HCT116 (cell line): ENCODE data around the gene TMEM82. TPM values are rescaled to one million over a fixed set of nuclear protein-coding genes. Genes with fewer than 3 reads are reported as not detected.

ENCODE experiments used
- ATAC-seq: fragments of 200-7000 bp; cut with Tn5 transposase; 2 replicates; pipeline ENCODE4 v1.9.1; 2020; ENCODE audit warnings: mild to moderate bottlenecking, moderate library complexity
- BruUV-seq: library from RNA; stranded (reverse); fragments of 400-500 nt; replicated peaks from 2 replicates; lab custom pipeline; 2021; lab: Mats Ljungman, UMichigan
- CTCF ChIA-PET: fragments of 300-600 bp; sonication (Branson Sonifier 250); formaldehyde crosslinking; loops from one replicate; lab custom pipeline; 2021; ENCODE audit warnings: antibody characterized with exemption; lab: Charles Lee
- POLR2A ChIA-PET: fragments of 300-600, 350-600 bp; sonication (Branson Sonifier 250); formaldehyde crosslinking; loops from one replicate; lab custom pipeline; 2021; ENCODE audit warnings: antibody characterized with exemption; lab: Charles Lee
- RAD21 ChIA-PET, 2 experiments: fragments of 300-600 bp; sonication (Branson Sonifier 250); formaldehyde crosslinking; loops; one replicate each; lab custom pipeline; 2023; ENCODE audit warnings: low total read pairs in 2 of 2; ENCODE audit not compliant: uncharacterized antibody in 2 of 2, unreplicated experiment in 2 of 2, low non-redundant PET in 1 of 2; lab: Charles Lee
- DNase-seq: peaks from one replicate; pipeline ENCODE4 v3.0.0-alpha.2; 2010; ENCODE audit warnings: low read depth, low spot score
- H2AFZ ChIP-seq: fragments of 200-600 bp; shearing (Covaris generic), sonication (generic); 2 replicates; pipeline ENCODE4 v1.6.1; 2017; ENCODE audit warnings: low read depth, mixed run types, mixed read lengths, antibody characterized with exemption, low read length; ENCODE audit not compliant: poor library complexity, severe bottlenecking
- H3K27ac ChIP-seq: 2 replicates; pipeline ENCODE4 v1.5.1; 2012; ENCODE audit warnings: low read depth, low read length
- H3K27me3 ChIP-seq: fragments of 200-600 bp; sonication (generic); 2 replicates; pipeline ENCODE4 v1.6.1; 2016; ENCODE audit warnings: mixed run types, low read length, mixed read lengths; ENCODE audit not compliant: insufficient read depth
- H3K36me3 ChIP-seq, 2 experiments: fragments of 200-500 bp in 1 of 2; fragments of 200-600 bp in 1 of 2; sonication (Bioruptor generic) in 1 of 2; sonication (generic) in 1 of 2; 2 replicates each; pipeline versions ENCODE4 v1.5.1 to v1.6.1; 2014 to 2016; ENCODE audit warnings: low read length in 2 of 2, inconsistent platforms in 1 of 2, mixed read lengths in 1 of 2, mixed run types in 1 of 2; ENCODE audit not compliant: insufficient read depth in 2 of 2, control insufficient read depth in 1 of 2
- H3K4me1 ChIP-seq, 2 experiments: fragments of 200-600 bp in 1 of 2; sonication (generic) in 1 of 2; 2 replicates each; pipeline versions ENCODE4 v1.5.1 to v1.6.1; 2012 to 2017; ENCODE audit warnings: low read length in 2 of 2, inconsistent platforms in 1 of 2, mild to moderate bottlenecking in 1 of 2, mixed read lengths in 1 of 2, mixed run types in 1 of 2, moderate library complexity in 1 of 2; ENCODE audit not compliant: insufficient read depth in 2 of 2, control insufficient read depth in 1 of 2
- H3K4me2 ChIP-seq: fragments of 200-600 bp; sonication (generic); 2 replicates; pipeline ENCODE4 v1.6.1; 2017; ENCODE audit warnings: mixed run types, low read length, mixed read lengths
- H3K4me3 ChIP-seq, 2 experiments: fragments of 200-600 bp in 1 of 2; sonication (generic) in 1 of 2; replicated peaks in 1 of 2; 2 replicates each; pipeline ENCODE4 v1.5.1; 2011 to 2016; ENCODE audit warnings: low read length in 2 of 2, control low read depth in 1 of 2, low read depth in 1 of 2, mild to moderate bottlenecking in 1 of 2, mixed read lengths in 1 of 2, mixed run types in 1 of 2
- H3K79me2 ChIP-seq: fragments of 200-600 bp; sonication (generic); 2 replicates; pipeline ENCODE4 v1.6.1; 2017; ENCODE audit warnings: mild to moderate bottlenecking, mixed run types, low read length, moderate library complexity, mixed read lengths; ENCODE audit not compliant: insufficient read depth
- H3K9ac ChIP-seq: fragments of 200-600 bp; sonication (generic); 2 replicates; pipeline ENCODE4 v1.6.1; 2016; ENCODE audit warnings: low read length, mixed read lengths
- H3K9me2 ChIP-seq: fragments of 200-600 bp; sonication (generic), shearing (Covaris generic); 2 replicates; pipeline ENCODE4 v1.6.1; 2017; ENCODE audit warnings: mixed run types, mild to moderate bottlenecking, moderate library complexity; ENCODE audit not compliant: insufficient read depth
- H3K9me3 ChIP-seq, 2 experiments: fragments of 200-500 bp in 1 of 2; fragments of 200-600 bp in 1 of 2; sonication (Bioruptor generic) in 1 of 2; sonication (generic) in 1 of 2; 2 replicates each; pipeline ENCODE4 v1.6.1; 2014 to 2017; ENCODE audit warnings: low read length in 2 of 2, mixed read lengths in 2 of 2, inconsistent platforms in 1 of 2, low read depth in 1 of 2, mild to moderate bottlenecking in 1 of 2, mixed run types in 1 of 2, moderate library complexity in 1 of 2; ENCODE audit not compliant: control insufficient read depth in 1 of 2, insufficient read depth in 1 of 2
- H4K20me1 ChIP-seq: fragments of 200-600 bp; sonication (generic), shearing (Covaris generic); 2 replicates; pipeline ENCODE4 v1.6.1; 2017; ENCODE audit warnings: mixed run types, mild to moderate bottlenecking, moderate library complexity; ENCODE audit not compliant: insufficient read depth
- CBX3 ChIP-seq: IDR thresholded peaks from 2 replicates; pipeline ENCODE4 v1.6.1; 2012; ENCODE audit warnings: low read depth
- EGR1 ChIP-seq: IDR thresholded peaks from 2 replicates; pipeline ENCODE4 v1.6.1; 2012; ENCODE audit warnings: low read depth
- ELF1 ChIP-seq: IDR thresholded peaks from 2 replicates; pipeline ENCODE4 v1.6.1; 2012; ENCODE audit warnings: low read depth, borderline replicate concordance
- EZH2 ChIP-seq: fragments of 200-600 bp; sonication (generic); IDR thresholded peaks from 2 replicates; pipeline ENCODE4 v1.6.1; 2017; ENCODE audit warnings: antibody characterized with exemption, mixed run types
- EZH2phosphoT487 ChIP-seq: fragments of 200-600 bp; IDR thresholded peaks from 2 replicates; pipeline ENCODE4 v1.6.1; 2018; ENCODE audit warnings: antibody characterized with exemption, borderline replicate concordance
- MAX ChIP-seq: IDR thresholded peaks from 2 replicates; pipeline ENCODE4 v1.6.1; 2012
- POLR2A ChIP-seq: IDR thresholded peaks from 2 replicates; pipeline ENCODE4 v1.7.0; 2011; ENCODE audit warnings: borderline replicate concordance; ENCODE audit not compliant: insufficient read depth, insufficient read length; ENCODE audit errors: extremely low read depth
- RAD21 ChIP-seq: IDR thresholded peaks from 2 replicates; pipeline ENCODE4 v1.6.1; 2012; ENCODE audit warnings: low read depth, mild to moderate bottlenecking
- SIN3A ChIP-seq: IDR thresholded peaks from 2 replicates; pipeline ENCODE4 v1.6.1; 2012; ENCODE audit warnings: low read depth
- SP1 ChIP-seq: IDR thresholded peaks from 2 replicates; pipeline ENCODE4 v1.6.1; 2012; ENCODE audit warnings: low read depth
- YY1 ChIP-seq: IDR thresholded peaks from 2 replicates; pipeline ENCODE4 v1.6.1; 2011; ENCODE audit warnings: low read length, low read depth, moderate library complexity, mild to moderate bottlenecking; ENCODE audit not compliant: insufficient replicate concordance; ENCODE audit errors: extremely low read depth
- ZBTB33 ChIP-seq: IDR thresholded peaks from 2 replicates; pipeline ENCODE4 v1.6.1; 2011; ENCODE audit warnings: mild to moderate bottlenecking, low read length, moderate library complexity; ENCODE audit not compliant: insufficient replicate concordance; ENCODE audit errors: extremely low read depth
- ZFX ChIP-seq: fragments of 450-650 bp; IDR thresholded peaks from 2 replicates; pipeline ENCODE4 v1.6.1; 2017
- ZNF274 ChIP-seq: fragments of 200-500 bp; sonication (Bioruptor generic); IDR thresholded peaks from 2 replicates; pipeline ENCODE4 v1.6.1; 2014; ENCODE audit warnings: mild to moderate bottlenecking, low read depth, low read length, inconsistent platforms
- intact Hi-C: fragments of 100-400 bp; cut with micrococcal nuclease; formaldehyde crosslinking; loops from 2 replicates; pipeline ENCODE4 v1.10.0; 2022
- total RNA-seq: library from RNA; stranded (reverse); gene quantifications from one replicate; pipeline ENCODE4 v1.2.1, GENCODE V29; 2021; ENCODE audit not compliant: unreplicated experiment
- TF ChIP-seq, protein P1 (sequence below): IDR thresholded peaks from 2 replicates; pipeline ENCODE4 v1.6.1; 2012; ENCODE audit warnings: low read depth

TMEM82 gene
- total RNA-seq, 1 experiment from 2014 or later: not detected

GRCh38 chr1:15732686-15733081 is 9.6 kb upstream of the TMEM82 start:
- DNase-seq: no peak
- H4K20me1 ChIP-seq: no peaks in the 10 kb centered on the region
- H3K9me3 ChIP-seq: no peaks in the 10 kb centered on the region
- BruUV-seq: no TSS peak
- no peaks in the 10 kb centered on the region for H3K79me2 ChIP-seq
- no peak overlapping the region for H3K27ac ChIP-seq
- ChIA-PET CTCF (interaction anchor here (1.5 kb wide), 1 partner anchor 9 kb away, joined by 4 read pairs; no protein-coding TSS in a partner anchor), POLR2A (no interaction called here), RAD21 (no interaction called here)
- H3K4me3 ChIP-seq: no peak overlapping the region
- H3K4me2 ChIP-seq: no peak overlapping the region
- H3K27me3 ChIP-seq: no peaks in the 10 kb centered on the region
- H3K9me2 ChIP-seq: no peaks in the 10 kb centered on the region
- no peak overlapping the region for H3K9ac ChIP-seq
- intact Hi-C loops: no loop called here
- no peak overlapping the region for H2AFZ ChIP-seq
- peaks cover 0 to 5% of the 10 kb centered on the region in 2 experiments; a peak in 1 of 4 replicates for H3K36me3 ChIP-seq
- H3K4me1 ChIP-seq: peaks cover 3 to 5% of the 10 kb centered on the region in 2 experiments; a peak in 1 of 4 replicates
- ATAC-seq: no peak
- TF ChIP-seq POLR2A (no peak), ELF1 (no peak), SP1 (no peak), ZBTB33 (no peak), MAX (no peak), EZH2phosphoT487 (no peak), EZH2 (no peak), RAD21 (no peak), CBX3 (no peak), ZFX (no peak), ZNF274 (no peak), YY1 (no peak), EGR1 (no peak), SIN3A (no peak)
- TF ChIP-seq, protein P1, sequence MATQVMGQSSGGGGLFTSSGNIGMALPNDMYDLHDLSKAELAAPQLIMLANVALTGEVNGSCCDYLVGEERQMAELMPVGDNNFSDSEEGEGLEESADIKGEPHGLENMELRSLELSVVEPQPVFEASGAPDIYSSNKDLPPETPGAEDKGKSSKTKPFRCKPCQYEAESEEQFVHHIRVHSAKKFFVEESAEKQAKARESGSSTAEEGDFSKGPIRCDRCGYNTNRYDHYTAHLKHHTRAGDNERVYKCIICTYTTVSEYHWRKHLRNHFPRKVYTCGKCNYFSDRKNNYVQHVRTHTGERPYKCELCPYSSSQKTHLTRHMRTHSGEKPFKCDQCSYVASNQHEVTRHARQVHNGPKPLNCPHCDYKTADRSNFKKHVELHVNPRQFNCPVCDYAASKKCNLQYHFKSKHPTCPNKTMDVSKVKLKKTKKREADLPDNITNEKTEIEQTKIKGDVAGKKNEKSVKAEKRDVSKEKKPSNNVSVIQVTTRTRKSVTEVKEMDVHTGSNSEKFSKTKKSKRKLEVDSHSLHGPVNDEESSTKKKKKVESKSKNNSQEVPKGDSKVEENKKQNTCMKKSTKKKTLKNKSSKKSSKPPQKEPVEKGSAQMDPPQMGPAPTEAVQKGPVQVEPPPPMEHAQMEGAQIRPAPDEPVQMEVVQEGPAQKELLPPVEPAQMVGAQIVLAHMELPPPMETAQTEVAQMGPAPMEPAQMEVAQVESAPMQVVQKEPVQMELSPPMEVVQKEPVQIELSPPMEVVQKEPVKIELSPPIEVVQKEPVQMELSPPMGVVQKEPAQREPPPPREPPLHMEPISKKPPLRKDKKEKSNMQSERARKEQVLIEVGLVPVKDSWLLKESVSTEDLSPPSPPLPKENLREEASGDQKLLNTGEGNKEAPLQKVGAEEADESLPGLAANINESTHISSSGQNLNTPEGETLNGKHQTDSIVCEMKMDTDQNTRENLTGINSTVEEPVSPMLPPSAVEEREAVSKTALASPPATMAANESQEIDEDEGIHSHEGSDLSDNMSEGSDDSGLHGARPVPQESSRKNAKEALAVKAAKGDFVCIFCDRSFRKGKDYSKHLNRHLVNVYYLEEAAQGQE: no peak
